Peyer's patch (tissue), 4 donors: ENCODE results near the gene HABP2.

ENCODE experiments used
- CTCF ChIP-seq, 6 experiments: fragments of 450-650 bp in 4 of 6; fragments of 200-600 bp in 2 of 6; sonication (generic) in 1 of 6; IDR thresholded peaks; one replicate each; pipeline ENCODE4 v1.5.1; 2017 to 2019; ENCODE audit warnings: antibody characterized with exemption in 6 of 6, mild to moderate bottlenecking in 3 of 6, moderate library complexity in 1 of 6
- POLR2A ChIP-seq, 2 donors: fragments of 450-650 bp; IDR thresholded peaks; one replicate each; pipeline ENCODE4 v1.5.1; 2017; ENCODE audit warnings: antibody characterized with exemption in 2 of 2, mild to moderate bottlenecking in 2 of 2, moderate library complexity in 2 of 2

GRCh38 chr10:113543107-113543955, 9.5 kb upstream of the HABP2 start:
- TF ChIP-seq CTCF (IDR thresholded peaks at IDR 0.05) (no peak), POLR2A (IDR thresholded peaks at IDR 0.05) (no peak)
